ENCODE data around the gene PLPPR1. TPM values are rescaled to one million over a fixed set of nuclear protein-coding genes. Genes with fewer than 3 reads are reported as not detected.

PLPPR1 gene
- total RNA-seq, 1 donor from 2014 or later = 5.0 TPM

GRCh38 chr9:101148344-101148743, 119.8 kb downstream of the PLPPR1 start:
- DNase-seq (no peak), ATAC-seq (no peak)
- no peaks in the 10 kb centered on the region for H3K36me3 ChIP-seq
- no peak for TF ChIP-seq CTCF (IDR thresholded peaks at IDR 0.05)
- no peaks in the 10 kb centered on the region for H3K9me3 ChIP-seq
- intact Hi-C loops (cut with DNase I) = no loop called here
- H3K27me3 ChIP-seq = no peaks in the 10 kb centered on the region
- no peak overlapping the region for H3K27ac ChIP-seq
- H3K4me3 ChIP-seq = no peak overlapping the region
- H3K4me1 ChIP-seq = no peaks in the 10 kb centered on the region

GRCh38 chr9:101158361-101158760, 129.8 kb downstream of the PLPPR1 start:
- Histone ChIP-seq H3K4me3 (no peak overlapping the region), H3K9me3 (no peaks in the 10 kb centered on the region), H3K27me3 (no peaks in the 10 kb centered on the region), H3K27ac (no peak overlapping the region), H3K36me3 (no peaks in the 10 kb centered on the region), H3K4me1 (no peaks in the 10 kb centered on the region)
- no peak for TF ChIP-seq CTCF (IDR thresholded peaks at IDR 0.05)
- no peak for ATAC-seq
- DNase-seq = no peak
- intact Hi-C loops (cut with DNase I) = no loop called here

- intact Hi-C loops (cut with DNase I) = no loop called here
- ATAC-seq (no peak), DNase-seq (no peak)
- H3K27me3 ChIP-seq = no peaks in the 10 kb centered on the region
- H3K36me3 ChIP-seq = no peaks in the 10 kb centered on the region
- H3K4me3 ChIP-seq = no peak overlapping the region
- no peak overlapping the region for H3K27ac ChIP-seq
- TF ChIP-seq CTCF (IDR thresholded peaks at IDR 0.05) = no peak
- no peaks in the 10 kb centered on the region for H3K9me3 ChIP-seq
- no peaks in the 10 kb centered on the region for H3K4me1 ChIP-seq
These were observed 133.7 kb downstream of the PLPPR1 start for GRCh38 chr9:101162231-101162630.

- H3K27me3 ChIP-seq = no peaks in the 10 kb centered on the region
- intact Hi-C loops (cut with DNase I) = no loop called here
- no peak for DNase-seq
- H3K27ac ChIP-seq = no peak overlapping the region
- H3K9me3 ChIP-seq = no peaks in the 10 kb centered on the region
- no peaks in the 10 kb centered on the region for H3K4me1 ChIP-seq
- TF ChIP-seq CTCF (IDR thresholded peaks at IDR 0.05) = no peak
- ATAC-seq = no peak
- H3K4me3 ChIP-seq = no peak overlapping the region
- no peaks in the 10 kb centered on the region for H3K36me3 ChIP-seq
These were observed 136.6 kb downstream of the PLPPR1 start for GRCh38 chr9:101165131-101165530.

- Histone ChIP-seq H3K4me1 (no peaks in the 10 kb centered on the region), H3K36me3 (no peaks in the 10 kb centered on the region), H3K9me3 (no peaks in the 10 kb centered on the region), H3K4me3 (no peak overlapping the region), H3K27me3 (no peaks in the 10 kb centered on the region), H3K27ac (no peak overlapping the region)
- intact Hi-C loops (cut with DNase I) = no loop called here
- no peak for TF ChIP-seq CTCF (IDR thresholded peaks at IDR 0.05)
- ATAC-seq = no peak
- no peak for DNase-seq
These were observed 139.1 kb downstream of the PLPPR1 start for GRCh38 chr9:101167490-101168134.

- ATAC-seq (no peak), DNase-seq (no peak)
- H3K27me3 ChIP-seq = no peaks in the 10 kb centered on the region
- no peaks in the 10 kb centered on the region for H3K9me3 ChIP-seq
- H3K4me3 ChIP-seq = no peak overlapping the region
- intact Hi-C loops (cut with DNase I) = no loop called here
- H3K4me1 ChIP-seq = no peaks in the 10 kb centered on the region
- H3K36me3 ChIP-seq = no peaks in the 10 kb centered on the region
- no peak overlapping the region for H3K27ac ChIP-seq
- TF ChIP-seq CTCF (IDR thresholded peaks at IDR 0.05) = no peak
These were observed 144.1 kb downstream of the PLPPR1 start for GRCh38 chr9:101172616-101173015.

All from upper lobe of right lung (tissue), 1 donor.